Aorta (tissue), 5 donors: ENCODE measurements around the gene MACROD2. TPM values are rescaled to one million over a fixed set of nuclear protein-coding genes. Genes with fewer than 3 reads are reported as not detected.

Experiments
- ATAC-seq: fragments of 200-7000 bp; cut with Tn5 transposase; one replicate; pipeline ENCODE4 v1.9.1; 2022; ENCODE audit warnings: moderate library complexity; ENCODE audit not compliant: low FRiP score
- DNase-seq, 2 donors: peaks; one replicate each; pipeline ENCODE4 v3.0.0-alpha.2; 2020
- H3K27ac ChIP-seq, 2 donors: one replicate each; pipeline ENCODE4 v1.5.1; 2013; ENCODE audit warnings: low read length in 2 of 2, mild to moderate bottlenecking in 2 of 2, moderate library complexity in 2 of 2, control low read depth in 1 of 2, inconsistent platforms in 1 of 2, low read depth in 1 of 2
- H3K27me3 ChIP-seq, 2 donors: one replicate each; pipeline ENCODE4 v1.6.1; 2013; ENCODE audit warnings: control low read depth in 1 of 2, low read length in 1 of 2, mild to moderate bottlenecking in 1 of 2, moderate library complexity in 1 of 2; ENCODE audit not compliant: insufficient read depth in 2 of 2, control insufficient read depth in 1 of 2
- H3K36me3 ChIP-seq, 2 donors: one replicate each; pipeline ENCODE4 v1.6.1; 2013; ENCODE audit warnings: control low read depth in 1 of 2, low read length in 1 of 2, mild to moderate bottlenecking in 1 of 2; ENCODE audit not compliant: insufficient read depth in 2 of 2, control insufficient read depth in 1 of 2
- H3K4me1 ChIP-seq, 2 donors: one replicate each; pipeline ENCODE4 v1.6.1; 2013; ENCODE audit warnings: low read length in 2 of 2, control low read depth in 1 of 2, mild to moderate bottlenecking in 1 of 2, moderate library complexity in 1 of 2; ENCODE audit not compliant: insufficient read depth in 2 of 2, control insufficient read depth in 1 of 2
- H3K4me3 ChIP-seq, 2 donors: one replicate each; pipeline ENCODE4 v1.5.1; 2013; ENCODE audit warnings: low read length in 2 of 2, control low read depth in 1 of 2, mild to moderate bottlenecking in 1 of 2
- H3K9me3 ChIP-seq: one replicate; pipeline ENCODE4 v1.6.1; 2013; ENCODE audit warnings: mild to moderate bottlenecking, low read length; ENCODE audit not compliant: control insufficient read depth
- WGBS, 2 donors: extraction: QIAGEN DNeasy Blood & Tissue Kit; methylation state at CpG; one replicate each; pipeline ENCODE4 v1.1.7; 2013; 5-methylcytosine and 5-hydroxymethylcytosine counted together
- intact Hi-C, 2 donors: fragments of 100-400 bp; cut with DNase I; formaldehyde crosslinking; loops; one replicate each; pipeline versions ENCODE4 v1.14.2 to v1.15.0; 2022
- polyA plus RNA-seq, 2 donors: library from polyadenylated mRNA; stranded (reverse); fragments of 200-250 nt; gene quantifications; one replicate each; pipeline ENCODE4 v1.2.3, GENCODE V29; 2013
- total RNA-seq, 2 donors: library from RNA; stranded (reverse); fragmentation: NEBNext Ultra II Directional; extraction: Animal tissue kit (Norgen Biotek cat#: 25700); gene quantifications; one replicate each; pipeline ENCODE4 v1.2.1, GENCODE V29; 2021
- donor health status: healthy with polysubstance abuse.
- donor health status: Bipolar disorder and iron deficiency.
- donor health status: DM: no; HTN: no; CAD: no.
- donor health status: DM: no; HTN: no; CAD: no.
- donor health status: DM: yes; HTN: yes; CAD: no.

The MACROD2 gene
- total and polyA plus RNA-seq, 4 donors, result 0.90 to 11.2 (median 4.8) TPM

DNA sequence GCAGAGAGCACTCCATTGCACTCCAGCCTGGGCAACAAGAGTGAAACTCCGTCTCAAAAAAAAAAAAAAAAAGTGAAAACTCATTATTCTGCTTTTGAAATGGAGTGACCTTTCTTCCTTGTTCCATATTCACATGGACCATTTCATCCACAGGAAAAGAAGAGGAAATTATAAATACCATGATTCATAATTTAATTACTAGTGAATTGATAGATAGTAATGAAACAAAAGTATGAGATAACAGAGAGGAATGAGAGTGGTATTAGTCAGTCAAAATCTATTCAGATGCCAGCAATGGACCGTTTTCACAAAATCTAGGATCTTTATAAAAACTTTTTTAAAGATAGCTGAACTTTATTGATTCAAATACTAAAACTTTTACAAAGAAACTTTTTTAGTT, 785.2 kb downstream of the MACROD2 start:
- Histone ChIP-seq H3K27me3 (peaks cover 0 to 1% of the 10 kb centered on the region in 2 donors), H3K27ac (no peak overlapping the region), H3K4me1 (no peaks in the 10 kb centered on the region), H3K36me3 (no peaks in the 10 kb centered on the region), H3K9me3 (no peaks in the 10 kb centered on the region), H3K4me3 (no peak overlapping the region)
- ATAC-seq (no peak), DNase-seq (no peak)
- 75 to 83% methylated on average over 2 of the region's 2 CpGs for WGBS, 2 donors
- intact Hi-C loops, result no loop called here

GRCh38 chr20:14782731-14783130, 787.4 kb downstream of the MACROD2 start:
- Histone ChIP-seq H3K36me3 (no peaks in the 10 kb centered on the region), H3K4me3 (no peak overlapping the region), H3K27ac (no peak overlapping the region), H3K27me3 (no peaks in the 10 kb centered on the region), H3K9me3 (no peaks in the 10 kb centered on the region), H3K4me1 (no peaks in the 10 kb centered on the region)
- intact Hi-C loops, result no loop called here
- ATAC-seq (no peak), DNase-seq (no peak)
- WGBS, 2 donors, result 89 to 91% methylated on average over 2 of the region's 2 CpGs

- intact Hi-C loops, result no loop called here
- no peak overlapping the region for H3K4me3 ChIP-seq
- WGBS, 2 donors, result 97 to 99% methylated on average over 2 of the region's 2 CpGs
- no peak overlapping the region for H3K27ac ChIP-seq
- H3K4me1 ChIP-seq, result no peaks in the 10 kb centered on the region
- DNase-seq (no peak), ATAC-seq (no peak)
- no peaks in the 10 kb centered on the region for H3K9me3 ChIP-seq
- no peaks in the 10 kb centered on the region for H3K27me3 ChIP-seq
- H3K36me3 ChIP-seq, result no peaks in the 10 kb centered on the region
Measured at GRCh38 chr20:14783766-14784165, 788.5 kb downstream of the MACROD2 start.

DNA sequence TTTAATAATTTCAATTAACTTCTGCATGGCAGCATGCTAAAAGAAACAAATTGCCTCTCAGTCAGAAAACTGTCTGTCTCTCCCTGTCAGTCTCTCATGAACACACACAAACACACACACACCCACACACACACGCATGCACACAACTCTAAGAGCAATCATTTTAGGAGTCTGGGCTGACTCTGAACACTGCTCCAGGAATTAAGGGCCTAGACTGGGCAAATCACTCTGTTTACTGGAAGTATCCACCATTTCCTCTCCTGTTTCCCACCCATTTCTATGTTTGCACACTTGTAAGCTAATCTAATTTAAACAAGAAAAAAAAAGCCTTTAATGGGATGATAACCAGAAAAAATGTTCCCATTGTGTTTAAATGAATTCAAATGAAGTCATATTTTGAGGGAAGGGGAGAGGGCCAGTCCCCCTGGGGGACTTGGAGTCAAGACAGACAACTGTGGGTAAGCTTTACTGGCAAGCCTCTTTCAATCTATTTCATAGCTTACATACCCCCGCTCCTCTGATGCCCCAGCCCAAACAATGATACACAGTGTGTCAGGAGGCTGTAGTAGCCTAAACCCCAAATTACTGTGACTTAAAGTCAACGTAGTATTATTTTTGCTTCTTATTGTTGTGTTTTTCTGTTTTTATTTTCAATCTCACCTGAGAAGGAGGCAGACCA, 789.9 kb downstream of the MACROD2 start:
- WGBS, 2 donors, result 83 to 84% methylated on average over 3 of the region's 3 CpGs
- ATAC-seq, result no peak
- H3K36me3 ChIP-seq, result no peaks in the 10 kb centered on the region

DNA sequence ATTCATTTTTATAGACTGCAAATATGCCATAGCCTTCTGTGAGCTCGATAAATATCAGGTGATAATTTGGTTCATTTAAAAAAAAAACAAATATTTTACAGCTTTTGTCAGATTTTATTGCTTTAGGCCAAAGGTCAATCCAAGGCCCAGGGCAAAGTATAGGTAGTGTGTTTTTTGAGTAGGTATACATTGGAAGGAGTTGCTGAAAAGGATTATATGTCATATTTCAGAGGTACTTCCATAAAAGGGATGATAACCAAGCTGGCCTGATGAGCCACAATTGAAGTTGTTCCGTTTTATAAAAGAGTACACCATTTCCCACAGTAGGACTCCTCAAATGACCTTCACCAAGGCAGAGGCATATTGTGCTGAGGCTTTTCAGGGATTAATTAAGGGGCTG, 794.9 kb downstream of the MACROD2 start:
- Histone ChIP-seq H3K4me1 (no peaks in the 10 kb centered on the region), H3K4me3 (no peak overlapping the region), H3K27me3 (no peaks in the 10 kb centered on the region), H3K36me3 (no peaks in the 10 kb centered on the region), H3K27ac (no peak overlapping the region), H3K9me3 (no peaks in the 10 kb centered on the region)
- no peak for ATAC-seq
- DNase-seq, result no peak
- intact Hi-C loops, result no loop called here
- WGBS, 2 donors, result 92% methylated on average over 2 of the region's 2 CpGs

More for the DNA sequence above, 789.9 kb downstream of the MACROD2 start:
- Histone ChIP-seq H3K27ac (no peak overlapping the region), H3K9me3 (no peaks in the 10 kb centered on the region), H3K4me3 (no peak overlapping the region), H3K27me3 (no peaks in the 10 kb centered on the region), H3K4me1 (no peaks in the 10 kb centered on the region)
- DNase-seq, result no peak
- intact Hi-C loops, result no loop called here

DNA sequence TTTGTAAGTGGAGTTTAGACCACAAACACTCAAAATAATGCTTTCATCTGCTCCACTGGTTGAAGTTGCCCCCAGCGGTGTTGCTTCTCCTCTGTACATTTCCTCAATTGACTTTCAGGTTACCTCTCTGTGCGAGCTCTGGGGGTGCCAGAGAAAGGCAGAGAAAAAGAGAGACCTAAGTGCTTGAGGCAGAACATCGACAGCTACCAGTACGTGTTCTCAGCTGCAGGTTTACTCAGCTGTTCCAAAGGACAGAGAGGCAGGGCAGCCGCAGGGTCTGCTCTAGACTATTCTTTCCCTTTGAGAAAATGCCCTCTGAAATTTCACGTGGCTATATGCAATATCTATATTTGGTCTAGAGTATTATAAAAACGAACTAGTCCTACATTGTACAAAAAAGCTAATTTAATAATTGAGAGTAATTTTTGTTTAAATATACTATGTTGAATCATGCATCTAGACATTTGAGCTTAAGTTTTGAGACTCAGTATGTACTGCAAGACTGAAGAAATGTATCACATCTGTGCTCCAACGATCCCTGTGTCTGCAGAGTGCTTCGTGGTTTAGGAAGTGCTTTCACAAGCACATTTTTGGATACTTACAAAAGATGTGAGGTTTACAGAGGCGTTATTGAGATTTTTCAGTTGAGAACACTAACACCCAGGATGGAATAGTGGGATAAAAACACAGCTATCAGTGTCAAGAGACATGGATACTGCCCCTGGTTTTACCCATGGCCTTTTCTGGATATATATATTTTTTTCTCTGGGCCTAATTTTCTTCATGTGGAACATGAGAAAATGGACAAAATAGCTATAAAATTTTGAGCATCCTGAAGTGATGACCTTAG, 795.7 kb downstream of the MACROD2 start:
- no peak overlapping the region for H3K27ac ChIP-seq
- ATAC-seq (no peak), DNase-seq (no peak)
- H3K36me3 ChIP-seq, result no peaks in the 10 kb centered on the region
- H3K9me3 ChIP-seq, result no peaks in the 10 kb centered on the region
- no peak overlapping the region for H3K4me3 ChIP-seq
- no peaks in the 10 kb centered on the region for H3K27me3 ChIP-seq
- no peaks in the 10 kb centered on the region for H3K4me1 ChIP-seq
- WGBS, 2 donors, result 44 to 51% methylated on average over 10 of the region's 10 CpGs
- intact Hi-C loops, result no loop called here

DNA sequence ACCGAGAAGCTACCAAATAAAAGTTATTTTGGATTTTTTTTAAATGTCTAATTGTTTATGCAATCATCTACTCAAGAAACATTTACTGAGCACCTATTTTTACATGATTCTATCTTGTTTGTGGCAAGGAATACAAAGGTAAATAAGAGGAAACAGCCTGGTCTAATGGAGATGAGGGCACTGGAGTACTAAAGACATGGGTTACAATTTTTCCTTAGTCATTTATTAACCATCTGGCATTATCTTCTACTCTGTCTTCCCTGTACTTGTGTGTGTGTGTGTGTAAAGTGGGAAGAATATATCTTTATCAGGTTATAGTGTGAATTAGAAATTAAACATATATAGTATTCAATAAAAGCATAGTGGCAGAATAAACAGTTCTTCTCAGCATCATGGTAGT, 797.6 kb downstream of the MACROD2 start:
- ATAC-seq, result no peak
- no peaks in the 10 kb centered on the region for H3K4me1 ChIP-seq
- intact Hi-C loops, result no loop called here
- H3K36me3 ChIP-seq, result no peaks in the 10 kb centered on the region
- no peak overlapping the region for H3K4me3 ChIP-seq
- no peak overlapping the region for H3K27ac ChIP-seq
- DNase-seq, result no peak
- H3K9me3 ChIP-seq, result no peaks in the 10 kb centered on the region
- WGBS, 2 donors, result 94 to 95% methylated on average over 1 of the region's 1 CpG
- H3K27me3 ChIP-seq, result no peaks in the 10 kb centered on the region

GRCh38 chr20:14799545-14800216, 804.4 kb downstream of the MACROD2 start:
- intact Hi-C loops, result no loop called here
- no peak overlapping the region for H3K27ac ChIP-seq
- no peak for ATAC-seq
- H3K36me3 ChIP-seq, result no peaks in the 10 kb centered on the region
- no peaks in the 10 kb centered on the region for H3K4me1 ChIP-seq
- H3K9me3 ChIP-seq, result no peaks in the 10 kb centered on the region
- DNase-seq, result no peak
- no peaks in the 10 kb centered on the region for H3K27me3 ChIP-seq
- 54 to 62% methylated on average over 5 of the region's 5 CpGs for WGBS, 2 donors
- no peak overlapping the region for H3K4me3 ChIP-seq
